Stimulated activated CD4-positive, alpha-beta T cell treated with anti-CD3 and anti-CD28 coated beads, Interleukin-1b, Interleukin-23, amount 100 ng/mL, for 4 hours (primary cell): ENCODE measurements around the gene TRIM31.
A peak's percentile ranks its signal among the peaks of the same experiment; 100 is the strongest.
"Not testable (repeated sequence)": the region's sequence is repeated elsewhere in the genome, so short reads cannot be mapped to it uniquely, and the experiment has no call there.

Experiments
- DNase-seq, 2 donors: peaks; one replicate each; pipeline ENCODE4 v3.0.0-alpha.2; 2020; ENCODE audit warnings: low read depth in 2 of 2

The TRIM31 gene

DNA sequence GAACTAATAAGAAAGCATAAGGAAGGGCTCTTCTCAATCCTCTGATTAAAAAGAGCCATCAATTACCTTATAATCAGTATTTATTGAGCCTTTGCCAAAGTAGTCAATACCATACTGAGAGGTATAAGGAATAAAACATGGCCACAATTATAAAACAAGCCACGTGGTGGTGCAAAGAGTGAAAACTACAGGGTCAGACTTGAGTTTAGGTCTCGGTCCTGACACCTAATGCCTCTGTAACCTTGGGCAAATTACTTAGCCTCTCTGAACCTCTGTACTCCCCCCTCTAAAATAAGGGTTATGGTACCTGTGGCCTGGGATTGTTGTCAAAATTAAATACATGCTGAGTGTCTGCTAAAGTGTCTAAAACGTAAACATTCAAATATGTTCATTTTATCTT, 36.3 kb upstream of the TRIM31 start:
- no peak for DNase-seq

DNA sequence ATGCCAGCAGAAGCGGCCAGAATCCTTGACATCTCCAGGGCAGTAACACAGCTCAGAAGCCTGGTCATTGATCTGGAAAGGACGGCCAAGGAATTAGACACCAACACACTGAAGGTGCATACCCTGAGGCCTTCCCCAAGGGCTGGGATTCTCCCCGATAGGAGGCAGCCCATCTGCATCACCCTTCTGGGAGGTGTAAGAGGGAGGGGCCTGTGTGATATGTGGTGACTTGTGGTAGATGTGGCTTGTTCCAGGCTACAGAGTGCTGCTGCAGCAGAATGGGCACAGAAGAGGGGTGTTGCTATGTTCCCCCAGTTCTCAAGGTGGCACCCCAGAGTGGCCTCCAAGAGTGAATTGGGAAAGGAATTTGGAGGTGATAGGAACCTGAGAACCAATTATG, 34.2 kb upstream of the TRIM31 start:
- no peak for DNase-seq

GRCh38 chr6:30145818-30146217, 32.9 kb upstream of the TRIM31 start:
- no peak for DNase-seq

- DNase-seq, result no peak
Measured at GRCh38 chr6:30144811-30145210, 31.9 kb upstream of the TRIM31 start.

GRCh38 chr6:30143780-30144179, 30.9 kb upstream of the TRIM31 start:
- DNase-seq, result no peak

DNA sequence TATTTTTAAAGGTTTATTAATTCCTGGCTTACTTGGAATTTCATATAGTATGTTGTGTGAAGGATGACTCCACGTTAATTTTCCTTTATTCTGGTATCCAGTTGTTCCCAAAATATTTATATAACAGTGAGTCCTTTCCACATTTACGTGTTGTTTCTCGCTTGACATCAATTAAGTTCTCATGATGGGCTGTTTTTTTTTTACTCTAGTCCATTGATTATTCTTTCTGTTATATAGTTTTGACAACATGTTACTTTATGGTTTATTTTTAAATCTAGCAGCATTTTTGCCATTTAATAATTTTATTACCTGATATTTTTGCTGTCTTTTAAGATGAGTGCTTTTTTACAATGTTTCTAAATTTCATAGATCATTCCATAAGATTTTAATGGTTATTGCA, 29.8 kb upstream of the TRIM31 start:
- no peak for DNase-seq

DNA sequence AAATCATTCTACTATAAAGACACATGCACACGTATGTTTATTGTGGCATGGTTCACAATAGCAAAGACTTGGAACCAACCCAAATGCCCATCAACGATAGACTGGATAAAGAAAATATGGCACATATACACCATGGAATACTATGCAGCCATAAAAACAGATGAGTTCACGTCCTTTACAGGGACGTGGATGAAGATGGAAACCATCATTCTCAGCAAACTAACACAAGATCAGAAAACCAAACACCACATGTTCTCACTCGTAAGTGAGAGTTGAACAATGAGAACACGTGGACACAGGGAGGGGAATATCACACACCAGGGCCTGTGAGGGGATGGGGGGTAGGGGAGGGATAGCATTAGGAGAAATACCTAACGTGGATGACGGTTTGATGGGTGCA, 27.4 kb upstream of the TRIM31 start:
- not testable (repeated sequence) for DNase-seq

DNA sequence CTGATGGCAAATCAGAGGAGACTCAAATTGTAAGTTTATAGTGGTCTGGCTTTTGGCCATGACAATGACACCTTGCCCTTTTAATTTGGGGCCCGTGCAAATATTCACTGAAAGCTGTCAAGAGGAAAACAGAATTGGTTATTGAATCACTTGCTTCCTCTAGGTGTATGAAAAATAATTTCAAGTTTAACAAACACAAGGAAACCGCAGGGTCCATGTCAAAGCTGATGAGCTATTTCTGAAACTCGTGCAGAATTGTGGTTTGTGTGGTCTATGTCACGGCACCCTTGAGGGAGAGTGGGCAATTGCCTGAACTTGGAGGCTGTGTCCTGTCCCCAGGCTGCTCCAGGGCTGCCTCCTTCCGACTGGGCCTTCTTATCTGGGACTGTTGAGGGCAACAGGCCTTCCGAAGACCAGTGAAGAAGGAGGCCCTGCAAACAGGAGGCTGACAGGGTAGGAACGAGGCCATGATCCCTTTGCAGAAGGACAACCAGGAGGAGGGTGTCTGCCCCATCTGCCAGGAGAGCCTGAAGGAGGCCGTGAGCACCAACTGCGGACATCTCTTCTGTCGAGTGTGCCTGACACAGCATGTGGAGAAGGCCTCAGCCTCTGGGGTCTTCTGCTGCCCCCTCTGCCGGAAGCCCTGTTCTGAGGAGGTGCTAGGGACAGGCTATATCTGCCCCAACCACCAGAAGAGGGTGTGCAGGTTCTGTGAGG, 23.8 kb upstream of the TRIM31 start:
- DNase-seq, result no peak

- no peak for DNase-seq
Measured at GRCh38 chr6:30135757-30136156, 22.9 kb upstream of the TRIM31 start, which contains the start of gene TRIM40. Gene TRIM40 (plus strand): TSS chr6:30136140. CDS start chr6:30137037, 897 bp downstream.

GRCh38 chr6:30135147-30135546, 22.3 kb upstream of the TRIM31 start:
- DNase-seq, result no peak

GRCh38 chr6:30131947-30132497, 19.1 kb upstream of the TRIM31 start:
- DNase-seq, result no peak

DNA sequence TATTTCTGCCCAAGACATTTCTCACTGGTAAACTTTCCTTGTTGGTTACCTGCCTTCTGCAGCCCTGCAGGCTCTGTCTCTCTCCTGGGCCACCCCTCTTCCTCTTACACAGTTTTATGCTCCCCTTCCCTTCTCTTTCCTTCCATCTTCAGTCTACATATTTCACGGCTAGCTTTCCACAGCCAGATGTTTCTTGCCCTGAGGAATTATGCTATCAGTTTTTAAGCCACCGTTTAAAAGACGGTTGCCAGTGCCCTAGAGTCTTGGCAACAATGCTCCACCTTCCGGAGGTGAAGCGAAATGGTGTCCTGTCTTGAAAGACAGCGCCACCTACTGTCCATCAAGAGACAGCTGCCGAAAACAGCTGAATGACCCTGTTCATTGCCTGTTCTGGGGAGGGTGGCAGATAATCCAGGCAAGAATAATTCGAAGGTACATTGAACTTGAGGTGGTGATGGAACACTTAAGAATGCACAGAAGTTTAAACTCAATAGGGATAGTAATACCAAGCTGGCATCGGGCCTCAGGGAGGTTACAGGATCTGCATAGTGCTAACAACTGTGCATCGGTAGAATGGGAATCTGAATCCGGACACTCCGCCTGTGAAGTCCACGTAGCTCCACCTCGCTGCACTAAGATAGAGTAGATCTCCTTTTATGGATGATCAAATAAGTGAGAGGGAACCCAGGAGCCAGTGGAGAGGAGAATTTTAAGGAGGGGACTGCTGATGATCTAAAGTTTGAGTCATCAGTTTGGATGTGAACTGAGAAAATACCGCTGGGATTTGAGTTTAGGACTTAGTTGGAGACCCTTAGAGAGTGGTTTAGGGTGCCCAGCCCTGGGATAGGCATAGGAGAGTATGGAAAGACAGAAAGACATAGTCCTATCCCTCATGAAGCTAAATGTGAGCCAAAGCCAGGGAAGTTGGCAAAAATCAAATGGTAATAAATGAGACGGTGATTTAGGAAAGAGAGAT, 18.3 kb upstream of the TRIM31 start:
- DNase-seq, result peak; percentile 29 to 59

GRCh38 chr6:30130179-30130679, 17.3 kb upstream of the TRIM31 start:
- no peak for DNase-seq

DNA sequence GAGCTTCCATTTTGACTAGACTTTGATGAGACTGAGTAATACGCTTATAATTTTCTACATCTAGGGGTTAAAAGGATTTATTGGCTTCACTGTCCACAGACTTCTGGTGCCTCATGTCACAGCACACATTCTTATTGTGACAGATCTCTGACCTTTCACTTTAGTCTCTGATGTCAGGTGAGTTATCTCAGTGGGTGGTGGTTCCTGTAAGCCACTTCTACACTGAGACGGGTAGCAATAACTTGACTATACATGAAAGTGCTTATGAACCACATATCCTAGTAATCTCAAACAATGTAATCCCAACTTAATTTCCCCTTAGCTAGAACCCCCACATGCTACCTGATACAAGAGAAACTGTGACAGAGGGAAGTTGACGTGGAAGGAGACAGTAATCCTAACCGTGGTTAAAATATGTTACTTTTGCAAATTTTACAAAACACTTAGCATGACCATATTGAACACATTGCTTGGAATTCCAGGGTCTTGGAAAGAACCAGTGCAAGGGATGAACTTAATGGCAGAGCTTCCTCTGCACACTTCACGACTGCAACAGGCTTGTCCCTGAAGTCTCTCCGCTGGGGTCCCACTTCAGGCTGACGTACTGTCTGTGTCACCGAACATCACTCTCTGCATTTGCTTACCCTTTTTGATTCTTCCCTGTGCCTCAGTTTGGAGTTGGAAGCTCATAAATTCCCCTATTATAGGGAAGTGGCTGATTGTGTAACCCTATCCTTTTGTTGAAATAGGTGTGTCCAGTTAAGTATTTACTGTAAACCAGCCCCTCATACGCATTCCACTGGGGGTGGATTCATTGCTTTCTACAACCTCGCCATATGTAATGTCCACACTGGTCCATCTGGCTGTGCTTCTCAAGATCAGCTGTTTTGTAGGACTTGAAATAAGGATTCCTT, 16.6 kb upstream of the TRIM31 start:
- DNase-seq, result no peak

- DNase-seq, result no peak
Measured at GRCh38 chr6:30127238-30128093, 14.6 kb upstream of the TRIM31 start.

DNA sequence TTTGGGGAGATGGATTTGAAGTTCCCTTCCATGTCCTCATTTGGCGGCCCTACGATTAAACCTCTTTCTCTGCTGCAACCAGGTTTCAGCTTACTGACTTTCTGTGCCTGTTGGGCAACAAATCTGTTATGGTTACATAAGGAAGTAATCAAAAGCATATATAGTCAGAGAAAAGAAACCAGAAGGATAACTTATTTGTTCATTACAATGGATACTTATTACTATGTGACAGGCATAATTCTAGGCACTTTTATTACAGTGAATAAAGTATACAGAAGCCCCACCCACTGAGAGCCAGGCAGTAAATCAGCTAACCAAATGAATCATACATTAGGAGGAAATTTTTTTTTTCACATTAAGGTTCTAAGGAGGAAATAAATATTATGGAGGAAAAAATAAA, 9.6 kb upstream of the TRIM31 start:
- DNase-seq, result no peak

- no peak for DNase-seq
Measured at GRCh38 chr6:30121446-30122366, 8.8 kb upstream of the TRIM31 start.

DNA sequence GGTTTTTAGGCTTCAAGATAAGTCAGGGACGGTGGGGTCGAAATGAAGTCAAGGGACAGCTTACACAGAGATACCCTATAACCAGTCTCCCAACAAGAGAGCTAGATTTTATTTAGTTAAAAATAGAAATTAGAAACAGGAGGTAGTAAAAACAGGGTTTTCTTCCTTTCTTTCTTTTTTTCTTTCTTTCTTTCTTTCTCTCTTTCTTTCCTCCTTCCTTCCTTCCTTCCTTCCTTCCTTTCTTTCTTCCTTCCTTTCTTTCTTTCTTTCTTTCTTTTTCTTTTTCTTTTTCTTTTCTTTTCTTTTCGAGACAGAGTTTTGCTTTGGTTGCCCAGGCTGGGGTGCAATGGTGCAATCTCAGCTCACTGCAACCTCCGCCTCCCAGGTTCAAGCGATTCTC, 5.8 kb upstream of the TRIM31 start:
- DNase-seq, result not testable (repeated sequence)

DNA sequence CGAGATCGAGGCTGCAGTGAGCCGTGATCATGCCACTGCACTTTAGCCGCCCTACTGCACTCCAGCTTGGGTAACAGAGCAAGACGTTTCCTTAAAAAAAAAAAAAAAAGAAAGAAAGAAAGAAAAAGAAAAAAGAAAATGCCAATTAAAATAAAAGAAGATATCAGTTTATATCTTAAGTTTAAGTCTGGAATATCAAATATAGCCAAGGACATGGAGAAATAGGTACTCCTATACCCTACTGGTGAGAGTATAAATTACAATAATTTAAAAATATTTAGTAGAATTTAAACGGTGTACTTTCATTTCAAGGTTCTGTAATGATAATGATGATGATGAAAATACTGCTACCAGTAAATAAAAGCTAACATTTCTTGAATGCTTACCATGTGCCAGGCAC, 3.8 kb upstream of the TRIM31 start:
- no peak for DNase-seq
